Lower leg skin (tissue), 4 donors: ENCODE data around the gene RASA2. TPM values are rescaled to one million over a fixed set of nuclear protein-coding genes. Genes with fewer than 3 reads are reported as not detected.
"Not testable (repeated sequence)": the region's sequence is repeated elsewhere in the genome, so short reads cannot be mapped to it uniquely, and the experiment has no call there.

Source experiments
- DNase-seq, 2 donors: peaks; one replicate each; pipeline ENCODE4 v3.0.0-alpha.2; 2019; ENCODE audit warnings: low spot score in 2 of 2
- H3K4me3 ChIP-seq: fragments of 200-600 bp; sonication (generic); 2 replicates; pipeline ENCODE4 v1.5.1; 2017; ENCODE audit warnings: mild to moderate bottlenecking, low read depth; ENCODE audit not compliant: poor library complexity, severe bottlenecking
- CTCF ChIP-seq, 3 donors: fragments of 450-650 bp; IDR thresholded peaks; one replicate each; pipeline ENCODE4 v1.5.1; 2016; ENCODE audit warnings: antibody characterized with exemption in 3 of 3, mild to moderate bottlenecking in 3 of 3, moderate library complexity in 2 of 3
- POLR2A ChIP-seq, 2 donors: fragments of 450-650 bp; IDR thresholded peaks; one replicate each; pipeline ENCODE4 v1.6.1; 2016 to 2017; ENCODE audit warnings: antibody characterized with exemption in 2 of 2, mild to moderate bottlenecking in 1 of 2, moderate library complexity in 1 of 2
- WGBS, 2 donors: methylation state at CpG; one replicate each; pipeline ENCODE4 v1.1.5; 2018; 5-methylcytosine and 5-hydroxymethylcytosine counted together
- intact Hi-C: fragments of 100-400 bp; cut with DNase I; formaldehyde crosslinking; loops from one replicate; pipeline ENCODE4 v1.15.0; 2023; ENCODE audit warnings: low total_unique reads
- total RNA-seq, 4 donors: library from RNA; depleted of rRNA; stranded (reverse); fragments of >200 nt; gene quantifications; one replicate each; pipeline ENCODE4 v1.1.0, GENCODE V29; 2016

RASA2 gene
- total RNA-seq, 4 donors from 2014 or later = 18.7 to 46.2 (median 21.2) TPM

GRCh38 chr3:141530415-141530768, 43.6 kb downstream of the RASA2 start:
- DNase-seq = no peak
- 2 to 3% methylated on average over 1 of the region's 1 CpG for WGBS, 2 donors
- no peak for TF ChIP-seq POLR2A (IDR thresholded peaks at IDR 0.05)
- TF ChIP-seq CTCF (IDR thresholded peaks at IDR 0.05) = no peak
- intact Hi-C loops = no loop called here
- no peak overlapping the region for H3K4me3 ChIP-seq

- DNase-seq = no peak
- intact Hi-C loops = no loop called here
These were observed 45.8 kb downstream of the RASA2 start for GRCh38 chr3:141532609-141533008.

GRCh38 chr3:141536017-141536416, 49.2 kb downstream of the RASA2 start:
- intact Hi-C loops, H3K4me3 ChIP-seq, DNase-seq: not testable (repeated sequence)
- WGBS, 2 donors = 95 to 96% methylated on average over 6 of the region's 6 CpGs

More at GRCh38 chr3:141532609-141533008, 45.8 kb downstream of the RASA2 start:
- no peak overlapping the region for H3K4me3 ChIP-seq
- 87 to 95% methylated on average over 1 of the region's 1 CpG for WGBS, 2 donors
- no peak for TF ChIP-seq POLR2A (IDR thresholded peaks at IDR 0.05)
- TF ChIP-seq CTCF (IDR thresholded peaks at IDR 0.05) = no peak

- H3K4me3 ChIP-seq = no peak overlapping the region
- intact Hi-C loops = no loop called here
- TF ChIP-seq POLR2A (IDR thresholded peaks at IDR 0.05) = no peak
- no peak for TF ChIP-seq CTCF (IDR thresholded peaks at IDR 0.05)
- DNase-seq = no peak
These were observed 51.0 kb downstream of the RASA2 start for GRCh38 chr3:141537856-141538255.

GRCh38 chr3:141538568-141539240, 51.9 kb downstream of the RASA2 start:
- no peak overlapping the region for H3K4me3 ChIP-seq
- TF ChIP-seq POLR2A (IDR thresholded peaks at IDR 0.05) = no peak
- TF ChIP-seq CTCF (IDR thresholded peaks at IDR 0.05) = no peak
- 68 to 69% methylated on average over 2 of the region's 2 CpGs for WGBS, 2 donors
- intact Hi-C loops = no loop called here
- no peak for DNase-seq

- no peak overlapping the region for H3K4me3 ChIP-seq
- TF ChIP-seq POLR2A (IDR thresholded peaks at IDR 0.05) (no peak), CTCF (IDR thresholded peaks at IDR 0.05) (no peak)
- 90 to 91% methylated on average over 5 of the region's 5 CpGs for WGBS, 2 donors
- no peak for DNase-seq
- intact Hi-C loops = no loop called here
These were observed 52.8 kb downstream of the RASA2 start for GRCh38 chr3:141539431-141540187.
